ENCODE data around the gene RMND5A. TPM values are rescaled to one million over a fixed set of nuclear protein-coding genes. Genes with fewer than 3 reads are reported as not detected.

RMND5A gene
- total RNA-seq, 1 experiment from 2014 or later, result 59.9 TPM

DNA sequence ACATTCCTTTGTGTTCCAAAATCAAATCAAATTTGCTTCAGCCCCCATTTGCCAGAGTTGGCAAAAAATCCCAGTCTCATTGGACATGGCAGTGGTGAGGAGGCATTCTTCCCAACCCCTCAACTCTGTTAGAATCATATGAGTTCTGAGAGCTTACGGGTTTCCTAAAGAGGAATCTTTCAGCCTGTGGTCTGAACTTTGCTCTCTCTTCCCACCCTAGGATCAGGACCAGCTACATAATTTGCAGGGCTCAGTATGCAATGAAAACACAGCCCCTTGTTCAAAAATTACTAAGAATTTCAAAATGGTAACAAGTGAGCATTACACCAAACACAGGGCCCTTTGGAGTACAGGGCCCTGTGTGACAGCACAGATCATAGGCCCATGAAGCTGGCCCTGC, 47.1 kb upstream of the RMND5A start:
- no peak for DNase-seq
- Mint-ChIP-seq H3K27me3 (ENCODE audit: insufficient read depth, unreplicated experiment) (no peaks in the 10 kb centered on the region), H3K4me1 (ENCODE audit: low read depth, unreplicated experiment) (peaks cover 25% of the 10 kb centered on the region), H3K27ac (ENCODE audit: unreplicated experiment) (no peak overlapping the region), H3K36me3 (ENCODE audit: insufficient read depth, unreplicated experiment) (no peaks in the 10 kb centered on the region), H3K9me3 (ENCODE audit: unreplicated experiment) (no peaks in the 10 kb centered on the region), H3K4me3 (ENCODE audit: unreplicated experiment) (no peak overlapping the region)
- ChIA-PET POLR2A (no interaction called here), CTCF (interaction anchor here (0.7 kb wide), 1 partner anchor 276 kb away, joined by 3 read pairs; no protein-coding TSS in a partner anchor)
- intact Hi-C loops (cut with micrococcal nuclease; ENCODE audit: unreplicated experiment), result loop anchor here (5.0 to 10.0 kb wide), 2 partner anchors 111 to 158 kb away; partner anchors contain the start of gene CHMP3
- Histone ChIP-seq H3K4me3 (ENCODE audit: low read depth, low read length) (no peak overlapping the region), H3K9me3 (0 out of 2 replicates have a peak, but pooled peaks cover 3% of the 10 kb centered on the region), H3K36me3 (ENCODE audit: control insufficient read depth, insufficient read depth, low read length) (no peaks in the 10 kb centered on the region), H3K27me3 (replicated peaks; ENCODE audit: control insufficient read depth, insufficient read depth, low read length) (no peaks in the 10 kb centered on the region), H3K4me1 (peaks cover 19% of the 10 kb centered on the region)
- TF ChIP-seq, protein P1, sequence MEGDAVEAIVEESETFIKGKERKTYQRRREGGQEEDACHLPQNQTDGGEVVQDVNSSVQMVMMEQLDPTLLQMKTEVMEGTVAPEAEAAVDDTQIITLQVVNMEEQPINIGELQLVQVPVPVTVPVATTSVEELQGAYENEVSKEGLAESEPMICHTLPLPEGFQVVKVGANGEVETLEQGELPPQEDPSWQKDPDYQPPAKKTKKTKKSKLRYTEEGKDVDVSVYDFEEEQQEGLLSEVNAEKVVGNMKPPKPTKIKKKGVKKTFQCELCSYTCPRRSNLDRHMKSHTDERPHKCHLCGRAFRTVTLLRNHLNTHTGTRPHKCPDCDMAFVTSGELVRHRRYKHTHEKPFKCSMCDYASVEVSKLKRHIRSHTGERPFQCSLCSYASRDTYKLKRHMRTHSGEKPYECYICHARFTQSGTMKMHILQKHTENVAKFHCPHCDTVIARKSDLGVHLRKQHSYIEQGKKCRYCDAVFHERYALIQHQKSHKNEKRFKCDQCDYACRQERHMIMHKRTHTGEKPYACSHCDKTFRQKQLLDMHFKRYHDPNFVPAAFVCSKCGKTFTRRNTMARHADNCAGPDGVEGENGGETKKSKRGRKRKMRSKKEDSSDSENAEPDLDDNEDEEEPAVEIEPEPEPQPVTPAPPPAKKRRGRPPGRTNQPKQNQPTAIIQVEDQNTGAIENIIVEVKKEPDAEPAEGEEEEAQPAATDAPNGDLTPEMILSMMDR (IDR thresholded peaks at IDR 0.05; ENCODE audit: insufficient read depth in 1 of 2, low read depth in 1 of 2, low read length in 1 of 2, severe bottlenecking in 1 of 2, unreplicated experiment in 1 of 2), result no peak
- no TSS peak for BruUV-seq (replicated peaks)

DNA sequence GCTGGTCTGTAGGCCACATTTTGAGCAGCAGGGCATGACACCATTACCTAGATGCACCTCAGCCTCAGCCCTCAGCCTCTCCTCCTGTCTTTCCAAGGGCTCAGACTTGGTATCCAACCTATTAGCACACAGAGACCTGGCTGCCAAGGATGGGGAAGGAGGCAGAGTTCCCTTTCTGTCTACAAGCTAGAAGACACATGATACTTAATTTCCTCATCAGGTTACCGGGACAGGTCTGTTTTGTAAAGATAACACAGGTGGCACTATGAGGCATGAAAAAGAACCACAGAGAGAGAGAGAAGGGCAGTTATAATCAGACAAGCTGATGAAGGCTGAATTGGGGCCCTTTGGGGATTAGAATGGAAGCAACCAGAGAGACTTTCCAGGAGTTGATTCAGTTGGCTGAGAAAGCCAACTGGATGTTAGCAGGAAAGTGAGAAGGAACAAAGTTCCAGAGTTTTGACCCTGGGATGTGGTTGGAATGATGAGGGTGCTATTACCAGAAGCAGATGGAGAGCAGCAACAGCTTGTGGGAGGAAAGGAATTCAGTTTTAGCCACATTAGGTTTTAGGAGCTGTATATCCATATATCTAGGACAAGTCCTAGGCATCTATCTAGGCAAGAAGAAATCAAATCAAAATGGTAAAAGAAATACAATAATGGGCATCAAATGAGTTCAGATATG, 46.0 kb upstream of the RMND5A start:
- Histone ChIP-seq H3K9me3 (no peaks in the 10 kb centered on the region), H3K27me3 (replicated peaks; ENCODE audit: control insufficient read depth, insufficient read depth, low read length) (no peaks in the 10 kb centered on the region), H3K4me3 (ENCODE audit: low read depth, low read length) (no peak overlapping the region), H3K36me3 (ENCODE audit: control insufficient read depth, insufficient read depth, low read length) (no peaks in the 10 kb centered on the region), H3K4me1 (peaks cover 19% of the 10 kb centered on the region)
- H3K4me3 Mint-ChIP-seq (ENCODE audit: unreplicated experiment), result no peak overlapping the region
- no peaks in the 10 kb centered on the region for H3K36me3 Mint-ChIP-seq (ENCODE audit: insufficient read depth, unreplicated experiment)
- POLR2A ChIA-PET, result no interaction called here
- CTCF ChIA-PET, result no interaction called here
- H3K27me3 Mint-ChIP-seq (ENCODE audit: insufficient read depth, unreplicated experiment), result no peaks in the 10 kb centered on the region
- DNase-seq, result no peak
- intact Hi-C loops (cut with micrococcal nuclease; ENCODE audit: unreplicated experiment), result loop anchor here (5.0 to 10.0 kb wide), 2 partner anchors 112 to 159 kb away; partner anchors contain the start of gene CHMP3
- no peaks in the 10 kb centered on the region for H3K9me3 Mint-ChIP-seq (ENCODE audit: unreplicated experiment)
- TF ChIP-seq, protein P1 (IDR thresholded peaks at IDR 0.05; ENCODE audit: insufficient read depth in 1 of 2, low read depth in 1 of 2, low read length in 1 of 2, severe bottlenecking in 1 of 2, unreplicated experiment in 1 of 2), result no peak
- no TSS peak for BruUV-seq (replicated peaks)
- peaks cover 25% of the 10 kb centered on the region for H3K4me1 Mint-ChIP-seq (ENCODE audit: low read depth, unreplicated experiment)
- H3K27ac Mint-ChIP-seq (ENCODE audit: unreplicated experiment), result no peak overlapping the region

DNA sequence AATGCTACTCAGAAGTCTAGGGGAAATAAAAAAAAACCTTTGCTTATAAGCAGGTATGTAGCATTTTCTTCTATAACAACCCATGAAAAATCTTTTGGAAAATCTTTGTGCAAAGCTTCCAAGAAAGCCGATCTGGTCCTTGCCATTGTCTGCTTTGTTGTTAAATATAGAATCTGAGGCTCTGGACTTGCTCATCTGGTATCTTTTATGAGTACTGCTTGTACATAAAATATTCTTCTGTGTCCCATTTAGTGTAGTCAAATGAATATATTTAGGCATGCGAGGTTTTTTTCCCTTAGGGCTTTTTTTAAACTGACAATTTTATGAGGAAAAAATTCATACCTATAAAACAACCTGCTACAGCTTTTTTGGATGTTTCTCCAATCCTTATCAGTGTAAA, 45.0 kb upstream of the RMND5A start:
- TF ChIP-seq, protein P1 (IDR thresholded peaks at IDR 0.05; ENCODE audit: insufficient read depth in 1 of 2, low read depth in 1 of 2, low read length in 1 of 2, severe bottlenecking in 1 of 2, unreplicated experiment in 1 of 2), result no peak
- H3K27me3 Mint-ChIP-seq (ENCODE audit: insufficient read depth, unreplicated experiment), result no peaks in the 10 kb centered on the region
- H3K27ac Mint-ChIP-seq (ENCODE audit: unreplicated experiment), result no peak overlapping the region
- no peaks in the 10 kb centered on the region for H3K9me3 Mint-ChIP-seq (ENCODE audit: unreplicated experiment)
- H3K4me1 Mint-ChIP-seq (ENCODE audit: low read depth, unreplicated experiment), result peaks cover 23% of the 10 kb centered on the region
- H3K4me3 Mint-ChIP-seq (ENCODE audit: unreplicated experiment), result no peak overlapping the region
- no TSS peak for BruUV-seq (replicated peaks)
- Histone ChIP-seq H3K36me3 (ENCODE audit: control insufficient read depth, insufficient read depth, low read length) (no peaks in the 10 kb centered on the region), H3K4me1 (peaks cover 19% of the 10 kb centered on the region), H3K4me3 (ENCODE audit: low read depth, low read length) (no peak overlapping the region), H3K9me3 (no peaks in the 10 kb centered on the region), H3K27me3 (replicated peaks; ENCODE audit: control insufficient read depth, insufficient read depth, low read length) (no peaks in the 10 kb centered on the region)
- no peaks in the 10 kb centered on the region for H3K36me3 Mint-ChIP-seq (ENCODE audit: insufficient read depth, unreplicated experiment)
- ChIA-PET CTCF (no interaction called here), POLR2A (no interaction called here)
- DNase-seq, result no peak
- intact Hi-C loops (cut with micrococcal nuclease; ENCODE audit: unreplicated experiment), result loop anchor here (1.0 to 10.0 kb wide), 3 partner anchors 53 to 279 kb away; no protein-coding TSS in a partner anchor

Data from Caco-2 (cell line).